Naive B cell (primary cell): ENCODE data around the gene PHACTR3. TPM values are rescaled to one million over a fixed set of nuclear protein-coding genes. Genes with fewer than 3 reads are reported as not detected.

Experiments used
- ATAC-seq, 2 donors: fragments of 150-1000 bp; cut with Tn5 transposase; 2 replicates each; pipeline ENCODE4 v1.10.0; 2021; ENCODE audit warnings: low read depth in 2 of 2, mild to moderate bottlenecking in 2 of 2, moderate library complexity in 2 of 2
- DNase-seq: peaks from one replicate; pipeline ENCODE4 v3.0.0; 2022
- H3K27ac Mint-ChIP-seq, 6 donors: one replicate each; pipeline ENCODE4 v1.8.0; 2020 to 2022; ENCODE audit warnings: mild to moderate bottlenecking in 6 of 6, mixed read lengths in 6 of 6, moderate library complexity in 5 of 6, inconsistent platforms in 2 of 6
- H3K27me3 Mint-ChIP-seq, 3 donors: one replicate each; pipeline ENCODE4 v1.8.0; 2021 to 2022; ENCODE audit warnings: mixed read lengths in 3 of 3, mild to moderate bottlenecking in 1 of 3
- H3K36me3 Mint-ChIP-seq, 2 donors: one replicate each; pipeline ENCODE4 v1.8.0; 2020 to 2022; ENCODE audit warnings: mixed read lengths in 2 of 2, inconsistent platforms in 1 of 2, mild to moderate bottlenecking in 1 of 2
- H3K4me1 Mint-ChIP-seq, 3 donors: one replicate each; pipeline ENCODE4 v1.8.0; 2020 to 2022; ENCODE audit warnings: mixed read lengths in 3 of 3, inconsistent platforms in 1 of 3, mild to moderate bottlenecking in 1 of 3, moderate library complexity in 1 of 3
- H3K4me3 Mint-ChIP-seq, 8 donors: one replicate each; pipeline ENCODE4 v1.8.0; 2020 to 2022; ENCODE audit warnings: mild to moderate bottlenecking in 8 of 8, mixed read lengths in 8 of 8, moderate library complexity in 8 of 8, inconsistent platforms in 2 of 8
- H3K9me3 Mint-ChIP-seq, 7 donors: one replicate each; pipeline ENCODE4 v1.8.0; 2020 to 2022; ENCODE audit warnings: mixed read lengths in 7 of 7, mild to moderate bottlenecking in 5 of 7, inconsistent platforms in 2 of 7, moderate library complexity in 1 of 7
- polyA plus RNA-seq, 6 donors: library from polyadenylated mRNA; unstranded; fragments of 300-500 nt; fragmentation: Illumina TruSeq; gene quantifications; one replicate each; pipeline ENCODE4 v1.2.3, GENCODE V29; 2021; ENCODE audit warnings: low read depth in 6 of 6

The PHACTR3 gene
- polyA plus RNA-seq, 6 donors from 2014 or later, result not detected

DNA sequence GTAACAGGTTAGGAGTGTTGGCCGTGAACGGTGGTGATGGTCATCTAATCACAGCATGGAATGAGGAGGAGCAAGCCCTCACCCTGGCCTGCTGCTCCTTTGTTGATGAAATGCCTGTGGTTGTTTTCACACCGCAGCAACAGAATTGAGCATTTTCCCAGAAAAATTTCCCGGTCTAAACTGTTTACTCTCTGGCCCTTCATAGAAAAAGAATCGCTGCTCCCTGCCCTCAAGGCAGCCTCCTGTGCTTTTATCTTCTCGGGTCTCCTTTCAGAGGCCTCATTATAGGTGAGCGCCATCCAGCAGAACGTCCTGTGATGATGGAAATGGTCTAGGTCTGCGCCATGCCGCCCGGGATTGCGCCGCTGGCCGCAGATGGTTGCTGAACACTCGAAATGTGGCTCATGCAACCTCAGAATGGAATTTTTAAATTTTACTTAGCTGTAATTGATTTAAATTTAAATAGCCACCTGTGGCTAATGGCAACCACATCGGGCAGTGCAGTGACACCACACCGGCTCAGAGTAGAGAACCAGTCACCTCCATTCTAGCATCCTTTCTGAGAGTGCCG lies 30.2 kb downstream of the PHACTR3 start:
- Mint-ChIP-seq H3K4me1 (no peaks in the 10 kb centered on the region), H3K9me3 (peaks cover 0 to 11% (median 2%) of the 10 kb centered on the region in 7 donors), H3K4me3 (no peak overlapping the region), H3K36me3 (no peaks in the 10 kb centered on the region), H3K27me3 (peaks cover 12 to 26% (median 24%) of the 10 kb centered on the region in 3 donors), H3K27ac (no peak overlapping the region)
- no peak for DNase-seq
- ATAC-seq, result no peak

DNA sequence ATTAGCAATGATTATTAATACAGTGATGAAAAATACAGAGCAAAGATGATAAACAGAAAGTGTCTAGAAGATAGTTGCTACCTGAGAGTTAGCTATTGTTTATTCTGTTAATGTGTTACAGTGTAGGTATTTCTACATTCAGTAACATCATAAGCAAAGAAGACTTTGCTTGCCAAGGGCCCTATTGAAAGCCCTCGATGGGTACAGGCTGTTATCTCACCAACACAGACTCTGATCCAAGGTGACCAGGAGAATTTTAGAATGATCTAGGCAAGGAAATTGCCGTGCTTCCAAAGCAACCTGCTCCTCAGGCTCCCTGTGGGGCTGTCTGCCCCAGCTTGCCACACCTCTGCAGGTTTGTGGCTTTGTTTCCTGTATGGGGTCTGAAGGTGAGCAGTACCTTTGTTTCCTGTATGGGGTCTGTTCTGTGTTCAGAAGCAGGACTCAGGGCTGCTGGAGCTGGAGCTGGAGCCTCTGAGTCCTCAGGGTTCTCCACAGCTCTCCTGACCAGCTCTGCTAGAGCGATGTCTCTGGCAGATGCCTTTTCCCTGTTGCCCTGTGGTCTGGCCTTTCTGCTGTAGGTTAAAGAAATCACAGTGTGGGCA lies 32.5 kb downstream of the PHACTR3 start:
- Mint-ChIP-seq H3K4me1 (no peaks in the 10 kb centered on the region), H3K4me3 (no peak overlapping the region), H3K9me3 (peaks cover 0 to 11% (median 0%) of the 10 kb centered on the region in 7 donors), H3K36me3 (no peaks in the 10 kb centered on the region), H3K27ac (no peak overlapping the region), H3K27me3 (peaks cover 14 to 22% (median 15%) of the 10 kb centered on the region in 3 donors)
- DNase-seq, result no peak
- no peak for ATAC-seq

DNA sequence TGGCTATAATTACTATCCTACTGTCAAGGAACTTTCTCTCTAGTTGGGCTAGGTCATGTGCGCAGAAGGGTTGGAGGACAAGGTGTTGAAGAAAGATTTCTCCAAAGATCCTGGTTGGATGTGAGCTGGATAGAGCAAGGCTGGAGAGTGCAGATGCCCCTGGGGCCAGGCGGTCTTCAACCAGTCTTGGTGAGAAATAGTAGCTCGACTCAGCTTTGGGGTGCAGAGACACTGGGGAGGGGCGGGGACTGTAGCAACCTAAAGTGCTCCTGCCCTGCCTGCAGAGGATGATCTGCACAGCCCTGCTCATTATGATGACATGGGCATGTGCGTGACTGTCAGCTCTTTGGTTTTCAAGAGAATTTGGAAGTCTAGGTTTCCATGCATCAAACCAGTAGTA lies 35.9 kb downstream of the PHACTR3 start:
- ATAC-seq (no peak), DNase-seq (no peak)
- no peak overlapping the region for H3K4me3 Mint-ChIP-seq
- no peaks in the 10 kb centered on the region for H3K36me3 Mint-ChIP-seq
- H3K4me1 Mint-ChIP-seq, result no peaks in the 10 kb centered on the region
- H3K9me3 Mint-ChIP-seq, result peaks cover 0 to 11% (median 0%) of the 10 kb centered on the region in 7 donors
- no peak overlapping the region for H3K27ac Mint-ChIP-seq
- H3K27me3 Mint-ChIP-seq, result peaks cover 10 to 14% (median 12%) of the 10 kb centered on the region in 3 donors

DNA sequence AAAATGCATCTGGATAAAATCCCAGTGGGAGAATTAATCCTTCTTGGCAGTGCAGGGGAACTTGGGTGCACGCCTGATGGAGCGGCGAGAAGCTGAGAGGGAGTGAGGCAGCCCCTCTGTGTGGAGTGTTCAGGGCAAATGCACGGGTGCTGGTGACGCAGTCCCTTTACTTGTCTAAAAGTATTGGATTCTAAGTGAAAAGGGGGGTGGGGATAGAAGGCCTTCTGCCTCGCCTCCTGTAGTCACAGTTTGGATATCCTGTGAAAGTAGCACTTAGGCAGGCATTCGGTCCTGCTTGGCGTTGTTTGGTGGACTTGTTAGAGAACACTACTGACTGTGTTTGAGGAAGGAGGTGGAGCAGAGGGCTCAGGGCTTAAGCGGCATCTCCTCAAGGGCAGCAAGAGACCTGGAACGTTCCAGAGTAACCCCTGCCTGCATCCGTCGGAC lies 39.3 kb downstream of the PHACTR3 start:
- no peak for DNase-seq
- peaks cover 0 to 6% of the 10 kb centered on the region in 2 donors for H3K36me3 Mint-ChIP-seq
- no peak for ATAC-seq
- no peaks in the 10 kb centered on the region for H3K4me1 Mint-ChIP-seq
- peaks cover 5 to 14% (median 11%) of the 10 kb centered on the region in 3 donors for H3K27me3 Mint-ChIP-seq
- H3K9me3 Mint-ChIP-seq, result peaks cover 0 to 16% (median 11%) of the 10 kb centered on the region in 7 donors
- no peak overlapping the region for H3K4me3 Mint-ChIP-seq
- no peak overlapping the region for H3K27ac Mint-ChIP-seq

DNA sequence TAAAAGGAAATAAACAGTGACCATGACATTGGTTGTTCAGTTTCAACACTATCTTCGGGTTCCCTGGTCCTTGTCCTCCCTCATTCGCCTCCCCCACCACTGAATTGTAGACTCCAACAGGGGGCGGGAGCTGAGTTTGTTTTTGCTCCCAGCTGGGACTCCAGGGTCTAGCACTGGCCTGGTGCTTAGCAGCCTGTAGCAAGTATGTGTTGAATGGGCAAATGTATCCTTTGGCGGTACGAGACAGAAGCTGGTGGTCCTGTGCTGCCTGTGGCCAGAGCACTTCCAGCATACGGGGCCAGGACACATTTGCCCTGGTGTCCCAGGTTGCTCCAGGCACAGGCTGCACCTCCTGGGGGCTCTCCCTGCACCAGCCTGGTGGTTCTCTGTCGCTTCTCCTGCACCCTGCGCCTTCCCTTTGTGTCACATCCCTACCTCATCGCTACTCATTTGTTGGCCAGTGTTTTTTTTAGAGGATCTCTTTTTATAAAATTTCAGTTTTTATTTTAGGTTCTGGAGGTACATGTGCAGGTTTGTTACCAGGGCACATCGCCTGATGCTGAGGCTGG lies 40.1 kb downstream of the PHACTR3 start:
- H3K4me1 Mint-ChIP-seq, result no peaks in the 10 kb centered on the region
- H3K27ac Mint-ChIP-seq, result no peak overlapping the region
- H3K4me3 Mint-ChIP-seq, result no peak overlapping the region
- DNase-seq, result no peak
- ATAC-seq, result no peak
- peaks cover 0 to 16% (median 9%) of the 10 kb centered on the region in 7 donors for H3K9me3 Mint-ChIP-seq
- peaks cover 3 to 7% (median 6%) of the 10 kb centered on the region in 3 donors for H3K27me3 Mint-ChIP-seq
- H3K36me3 Mint-ChIP-seq, result peaks cover 0 to 6% of the 10 kb centered on the region in 2 donors

DNA sequence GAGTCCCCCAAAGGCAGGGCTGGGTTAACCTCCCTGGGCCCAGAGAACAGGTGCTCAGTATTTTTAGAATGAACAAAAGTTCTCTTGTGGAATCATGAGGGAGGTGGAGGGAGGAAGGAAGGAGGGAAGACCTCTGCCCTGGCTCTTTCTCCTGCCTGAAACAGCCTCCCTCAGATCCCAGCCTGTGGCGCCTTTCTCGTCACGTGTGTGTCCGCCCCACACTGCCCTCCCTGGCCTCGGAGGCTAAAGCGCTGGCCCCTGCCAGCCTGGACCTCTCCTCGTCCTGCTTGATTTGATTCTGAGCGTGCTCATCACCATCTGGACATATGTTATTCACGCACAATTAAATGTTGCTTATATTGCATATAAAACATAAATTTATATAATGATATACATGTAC lies 40.9 kb downstream of the PHACTR3 start:
- H3K27me3 Mint-ChIP-seq, result peaks cover 3 to 11% (median 8%) of the 10 kb centered on the region in 3 donors
- ATAC-seq (no peak), DNase-seq (no peak)
- H3K4me1 Mint-ChIP-seq, result no peaks in the 10 kb centered on the region
- H3K9me3 Mint-ChIP-seq, result peaks cover 0 to 19% (median 9%) of the 10 kb centered on the region in 7 donors
- peaks cover 0 to 6% of the 10 kb centered on the region in 2 donors for H3K36me3 Mint-ChIP-seq
- H3K27ac Mint-ChIP-seq, result no peak overlapping the region
- H3K4me3 Mint-ChIP-seq, result no peak overlapping the region

DNA sequence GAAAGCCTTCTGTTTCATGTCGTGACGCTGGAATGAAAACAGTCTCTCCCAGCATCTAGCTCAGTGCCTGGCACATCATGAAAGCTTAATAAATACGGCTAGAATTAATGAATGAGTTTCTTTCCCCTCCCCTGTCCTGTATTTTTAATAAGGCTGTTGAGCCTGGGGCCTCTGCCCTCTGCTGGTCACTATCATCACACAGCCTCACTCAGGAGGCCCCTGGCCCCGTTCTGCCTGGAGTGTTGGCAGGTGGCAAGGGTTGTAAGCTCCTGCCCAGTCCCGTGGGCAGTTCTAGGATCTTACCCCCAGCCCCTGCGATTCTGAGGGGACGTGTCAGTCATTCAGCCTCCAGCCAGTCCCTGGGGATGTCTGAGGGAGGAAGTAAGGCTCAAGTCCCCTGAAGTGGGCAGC lies 41.4 kb downstream of the PHACTR3 start:
- ATAC-seq (no peak), DNase-seq (no peak)
- peaks cover 3 to 16% (median 13%) of the 10 kb centered on the region in 3 donors for H3K27me3 Mint-ChIP-seq
- no peak overlapping the region for H3K27ac Mint-ChIP-seq
- no peak overlapping the region for H3K4me3 Mint-ChIP-seq
- no peaks in the 10 kb centered on the region for H3K4me1 Mint-ChIP-seq
- peaks cover 0 to 21% (median 9%) of the 10 kb centered on the region in 7 donors for H3K9me3 Mint-ChIP-seq
- H3K36me3 Mint-ChIP-seq, result peaks cover 0 to 6% of the 10 kb centered on the region in 2 donors

DNA sequence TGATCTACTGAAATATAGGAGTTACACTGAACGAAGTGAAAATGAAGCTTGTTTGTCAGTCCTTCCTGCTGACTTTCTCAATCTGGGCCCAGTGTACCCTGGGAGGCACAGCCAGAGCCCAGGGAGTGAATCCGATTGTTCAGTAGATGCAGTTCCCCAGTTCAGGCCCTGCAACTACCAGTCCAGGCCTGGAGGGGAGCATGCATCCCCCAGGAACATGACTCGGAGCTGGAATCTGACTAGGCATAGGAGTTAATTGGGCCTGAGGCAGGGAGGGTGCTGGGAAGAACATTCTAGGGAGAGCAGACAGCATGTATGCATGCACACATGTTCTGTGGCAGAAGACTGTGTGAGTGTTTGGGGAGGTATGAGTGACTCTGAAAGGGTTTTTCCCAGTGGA lies 42.1 kb downstream of the PHACTR3 start:
- Mint-ChIP-seq H3K27ac (no peak overlapping the region), H3K36me3 (peaks cover 0 to 6% of the 10 kb centered on the region in 2 donors), H3K9me3 (peaks cover 0 to 21% (median 10%) of the 10 kb centered on the region in 7 donors), H3K4me1 (no peaks in the 10 kb centered on the region), H3K4me3 (no peak overlapping the region), H3K27me3 (peaks cover 0 to 16% (median 16%) of the 10 kb centered on the region in 3 donors)
- ATAC-seq (no peak), DNase-seq (no peak)

DNA sequence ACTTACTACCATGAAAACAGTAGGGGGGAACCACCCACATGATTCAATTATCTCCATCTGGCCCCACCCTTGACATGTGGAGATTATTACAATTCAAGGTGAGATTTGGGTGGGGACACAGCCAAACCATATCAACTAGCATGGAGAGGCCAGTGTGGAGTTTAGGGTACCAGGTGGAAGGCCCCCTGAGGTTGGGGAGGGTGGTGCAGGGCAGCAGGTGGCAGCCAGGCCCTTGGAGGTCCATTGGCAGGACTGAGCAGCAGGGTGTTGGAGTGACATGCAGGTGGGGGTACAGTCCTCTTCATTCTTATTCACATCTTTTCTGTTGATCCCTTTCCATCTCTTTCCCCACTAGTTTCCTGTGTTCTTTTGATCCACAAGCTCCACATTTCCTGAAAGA lies 42.9 kb downstream of the PHACTR3 start:
- Mint-ChIP-seq H3K36me3 (peaks cover 0 to 6% of the 10 kb centered on the region in 2 donors), H3K9me3 (peaks cover 0 to 21% (median 12%) of the 10 kb centered on the region in 7 donors), H3K27ac (no peak overlapping the region), H3K4me1 (no peaks in the 10 kb centered on the region), H3K4me3 (no peak overlapping the region), H3K27me3 (peaks cover 0 to 21% (median 16%) of the 10 kb centered on the region in 3 donors)
- DNase-seq, result no peak
- no peak for ATAC-seq

DNA sequence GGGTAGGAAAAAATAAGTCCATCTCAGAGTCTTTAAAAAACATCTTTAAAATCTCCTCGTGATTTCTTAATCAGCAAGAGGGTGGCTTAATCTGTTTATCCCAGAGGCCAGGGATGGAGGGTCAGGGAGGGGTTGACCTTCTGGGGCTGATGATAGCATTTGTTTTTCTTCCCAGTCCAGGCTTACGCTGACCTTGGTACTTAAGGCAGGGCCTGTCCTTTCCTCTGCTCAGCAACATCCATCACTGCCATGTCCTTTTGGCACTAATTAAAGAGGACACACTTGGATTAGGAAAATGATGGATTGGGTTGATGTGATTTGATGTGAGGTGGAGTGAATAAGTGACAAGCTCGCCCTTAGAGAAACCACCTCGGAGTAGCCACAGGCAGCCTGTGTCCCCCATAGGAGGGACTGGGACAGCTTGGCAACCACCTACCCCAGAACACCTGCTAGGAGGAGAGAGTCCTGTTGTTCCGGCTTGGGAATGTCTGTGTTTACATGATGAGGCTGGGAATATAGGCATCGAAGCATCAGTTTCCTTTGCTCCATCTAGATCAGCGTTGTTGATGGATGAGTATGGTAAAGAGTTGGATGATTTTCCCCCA lies 44.2 kb downstream of the PHACTR3 start:
- no peak for ATAC-seq
- Mint-ChIP-seq H3K4me1 (no peaks in the 10 kb centered on the region), H3K4me3 (no peak overlapping the region), H3K9me3 (peaks cover 0 to 21% (median 12%) of the 10 kb centered on the region in 7 donors), H3K27me3 (peaks cover 0 to 21% (median 16%) of the 10 kb centered on the region in 3 donors), H3K27ac (no peak overlapping the region), H3K36me3 (peaks cover 0 to 6% of the 10 kb centered on the region in 2 donors)
- no peak for DNase-seq

DNA sequence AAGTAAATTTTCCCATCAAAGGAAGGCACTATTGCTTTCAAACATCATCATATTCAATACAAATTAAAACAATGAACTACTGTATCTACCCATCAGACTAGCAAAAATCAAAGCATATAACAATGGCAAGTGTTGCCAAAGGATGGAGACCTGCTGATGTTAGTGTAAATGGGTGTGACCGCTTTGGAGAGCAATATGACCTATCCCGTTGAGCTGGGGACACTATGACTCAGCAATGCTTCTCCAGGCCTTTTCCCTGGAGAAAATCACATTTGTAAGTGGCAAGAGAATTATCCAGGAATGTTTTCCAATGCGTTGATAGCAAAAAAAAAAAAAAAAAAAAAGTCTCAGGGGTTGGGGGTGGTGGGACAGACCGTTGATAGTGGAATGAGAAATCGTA lies 46.1 kb downstream of the PHACTR3 start:
- peaks cover 0 to 21% (median 16%) of the 10 kb centered on the region in 3 donors for H3K27me3 Mint-ChIP-seq
- no peak overlapping the region for H3K27ac Mint-ChIP-seq
- no peak for ATAC-seq
- H3K36me3 Mint-ChIP-seq, result peaks cover 0 to 6% of the 10 kb centered on the region in 2 donors
- no peaks in the 10 kb centered on the region for H3K4me1 Mint-ChIP-seq
- H3K4me3 Mint-ChIP-seq, result no peak overlapping the region
- peaks cover 0 to 24% (median 12%) of the 10 kb centered on the region in 7 donors for H3K9me3 Mint-ChIP-seq
- no peak for DNase-seq

DNA sequence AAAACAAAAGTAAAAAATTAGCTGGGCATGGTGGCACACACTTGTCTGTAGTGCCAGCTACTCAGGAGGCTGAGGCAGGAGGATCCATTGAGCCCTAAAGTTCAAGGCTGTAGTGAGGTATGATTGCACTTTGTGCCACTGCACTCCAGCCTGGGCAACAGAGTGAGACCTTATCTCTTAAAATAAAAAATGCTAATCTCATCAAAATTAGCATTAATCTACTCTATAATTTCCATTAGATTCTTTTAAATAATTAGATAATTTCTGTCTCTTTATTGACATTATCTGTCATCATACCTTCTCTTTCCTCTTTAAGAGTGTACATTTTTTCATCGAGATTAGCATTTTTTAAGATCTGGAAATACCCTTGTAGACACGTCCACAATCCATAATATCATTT lies 48.0 kb downstream of the PHACTR3 start:
- Mint-ChIP-seq H3K36me3 (peaks cover under 1 to 4% of the 10 kb centered on the region in 2 donors), H3K4me1 (no peaks in the 10 kb centered on the region), H3K4me3 (no peak overlapping the region), H3K9me3 (peaks cover 8 to 28% (median 19%) of the 10 kb centered on the region in 7 donors), H3K27ac (no peak overlapping the region), H3K27me3 (peaks cover 0 to 19% (median 14%) of the 10 kb centered on the region in 3 donors)
- no peak for ATAC-seq
- no peak for DNase-seq

DNA sequence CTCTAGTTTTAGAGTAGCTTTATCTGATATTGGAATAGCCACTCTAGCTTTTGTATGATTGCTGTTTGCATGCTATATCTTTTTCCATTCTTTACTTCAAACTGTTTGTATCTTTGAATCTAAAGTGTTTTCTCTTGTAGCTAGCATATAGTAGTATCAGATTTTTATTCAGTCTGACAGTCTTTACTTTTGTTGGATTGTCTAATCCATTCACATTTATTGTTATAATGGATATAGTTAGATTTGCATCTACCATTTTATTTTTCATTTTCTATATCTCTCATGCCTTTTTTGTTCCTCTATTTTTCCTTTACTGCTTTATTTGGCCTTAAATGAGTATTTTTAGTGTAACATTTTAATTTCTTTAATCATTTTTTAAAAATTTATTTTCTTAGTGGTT lies 52.1 kb downstream of the PHACTR3 start:
- H3K27me3 Mint-ChIP-seq, result peaks cover 0 to 15% (median 6%) of the 10 kb centered on the region in 3 donors
- H3K4me1 Mint-ChIP-seq, result no peaks in the 10 kb centered on the region
- DNase-seq (no peak), ATAC-seq (no peak)
- H3K9me3 Mint-ChIP-seq, result peaks cover 25 to 52% (median 31%) of the 10 kb centered on the region in 7 donors
- no peak overlapping the region for H3K4me3 Mint-ChIP-seq
- peaks cover 6 to 14% of the 10 kb centered on the region in 2 donors for H3K36me3 Mint-ChIP-seq
- no peak overlapping the region for H3K27ac Mint-ChIP-seq
